ENCODE data around the gene CHID1. TPM values are rescaled to one million over a fixed set of nuclear protein-coding genes. Genes with fewer than 3 reads are reported as not detected.

Gene CHID1
- total RNA-seq, 1 donor: 42.3 TPM

GRCh38 chr11:873706-874105, 36.9 kb downstream of the CHID1 start:
- H3K4me3 ChIP-seq (ENCODE audit: low read depth, low read length): no peak overlapping the region
- peak; percentile 40 for DNase-seq (ENCODE audit: low read depth)
- TF ChIP-seq CTCF (IDR thresholded peaks at IDR 0.05; ENCODE audit: insufficient read depth, low read depth, low read length): no peak

- no peak for DNase-seq (ENCODE audit: low read depth)
- no peak for TF ChIP-seq CTCF (IDR thresholded peaks at IDR 0.05; ENCODE audit: insufficient read depth, low read depth, low read length)
- H3K4me3 ChIP-seq (ENCODE audit: low read depth, low read length): no peak overlapping the region
These were observed 37.8 kb downstream of the CHID1 start for GRCh38 chr11:872799-873198.

GRCh38 chr11:871472-871871, 39.1 kb downstream of the CHID1 start:
- no peak for TF ChIP-seq CTCF (IDR thresholded peaks at IDR 0.05; ENCODE audit: insufficient read depth, low read depth, low read length)
- no peak overlapping the region for H3K4me3 ChIP-seq (ENCODE audit: low read depth, low read length)
- no peak for DNase-seq (ENCODE audit: low read depth)

- DNase-seq (ENCODE audit: low read depth): no peak
- no peak for TF ChIP-seq CTCF (IDR thresholded peaks at IDR 0.05; ENCODE audit: insufficient read depth, low read depth, low read length)
- H3K4me3 ChIP-seq (ENCODE audit: low read depth, low read length): no peak overlapping the region
These were observed 40.2 kb downstream of the CHID1 start for GRCh38 chr11:870418-870817.

- no peak for DNase-seq (ENCODE audit: low read depth)
- TF ChIP-seq CTCF (IDR thresholded peaks at IDR 0.05; ENCODE audit: insufficient read depth, low read depth, low read length): peak; percentile 6
- no peak overlapping the region for H3K4me3 ChIP-seq (ENCODE audit: low read depth, low read length)
These were observed 40.5 kb downstream of the CHID1 start for GRCh38 chr11:870127-870413.

GRCh38 chr11:869399-870126, 41.0 kb downstream of the CHID1 start:
- TF ChIP-seq CTCF (IDR thresholded peaks at IDR 0.05; ENCODE audit: insufficient read depth, low read depth, low read length): no peak
- no peak for DNase-seq (ENCODE audit: low read depth)
- no peak overlapping the region for H3K4me3 ChIP-seq (ENCODE audit: low read depth, low read length)

- TF ChIP-seq CTCF (IDR thresholded peaks at IDR 0.05; ENCODE audit: insufficient read depth, low read depth, low read length): no peak
- no peak overlapping the region for H3K4me3 ChIP-seq (ENCODE audit: low read depth, low read length)
- DNase-seq (ENCODE audit: low read depth): no peak
These were observed 41.8 kb downstream of the CHID1 start for GRCh38 chr11:868802-869201.

Measured in fibroblast of villous mesenchyme (primary cell).